GM10266 (cell line): Measurements from ENCODE around the gene WDR13.
"Not testable (repeated sequence)": the region's sequence is repeated elsewhere in the genome, so short reads cannot be mapped to it uniquely, and the experiment has no call there.

Experiments
- DNase-seq: peaks from one replicate; pipeline ENCODE4 v3.0.0; 2012; ENCODE audit errors: extremely low spot score
- TF ChIP-seq, protein P1 (sequence below): IDR thresholded peaks from 2 replicates; pipeline ENCODE4 v1.5.1; 2012; ENCODE audit warnings: mild to moderate bottlenecking, low read depth; ENCODE audit not compliant: control insufficient read depth, insufficient read depth; ENCODE audit errors: missing control alignments

WDR13 gene

GRCh38 chrX:48631376-48632090 lies 34.2 kb downstream of the WDR13 start:
- peak; percentile 66 for DNase-seq
- TF ChIP-seq, protein P1, sequence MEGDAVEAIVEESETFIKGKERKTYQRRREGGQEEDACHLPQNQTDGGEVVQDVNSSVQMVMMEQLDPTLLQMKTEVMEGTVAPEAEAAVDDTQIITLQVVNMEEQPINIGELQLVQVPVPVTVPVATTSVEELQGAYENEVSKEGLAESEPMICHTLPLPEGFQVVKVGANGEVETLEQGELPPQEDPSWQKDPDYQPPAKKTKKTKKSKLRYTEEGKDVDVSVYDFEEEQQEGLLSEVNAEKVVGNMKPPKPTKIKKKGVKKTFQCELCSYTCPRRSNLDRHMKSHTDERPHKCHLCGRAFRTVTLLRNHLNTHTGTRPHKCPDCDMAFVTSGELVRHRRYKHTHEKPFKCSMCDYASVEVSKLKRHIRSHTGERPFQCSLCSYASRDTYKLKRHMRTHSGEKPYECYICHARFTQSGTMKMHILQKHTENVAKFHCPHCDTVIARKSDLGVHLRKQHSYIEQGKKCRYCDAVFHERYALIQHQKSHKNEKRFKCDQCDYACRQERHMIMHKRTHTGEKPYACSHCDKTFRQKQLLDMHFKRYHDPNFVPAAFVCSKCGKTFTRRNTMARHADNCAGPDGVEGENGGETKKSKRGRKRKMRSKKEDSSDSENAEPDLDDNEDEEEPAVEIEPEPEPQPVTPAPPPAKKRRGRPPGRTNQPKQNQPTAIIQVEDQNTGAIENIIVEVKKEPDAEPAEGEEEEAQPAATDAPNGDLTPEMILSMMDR = peak; percentile 33

DNA sequence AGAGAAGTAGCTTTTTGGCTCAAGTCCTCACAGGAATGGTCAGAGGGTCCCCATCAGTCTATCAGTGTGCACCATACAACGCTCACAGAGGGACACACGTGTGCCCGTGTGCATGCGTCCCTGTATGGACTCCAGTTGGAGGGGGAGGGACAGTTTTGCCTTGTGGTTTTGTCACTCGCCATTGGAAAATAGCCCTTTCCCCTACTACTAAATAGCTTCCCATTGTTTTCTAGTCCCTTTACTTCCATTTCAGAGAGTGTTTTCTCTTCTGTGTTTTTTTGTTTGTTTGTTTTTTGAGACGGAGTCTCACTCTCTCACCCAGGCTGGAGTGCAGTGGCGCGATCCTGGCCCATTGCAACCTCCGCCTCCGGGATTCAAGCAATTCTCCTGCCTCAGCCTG lies 34.9 kb downstream of the WDR13 start:
- no peak for DNase-seq
- TF ChIP-seq, protein P1 = no peak

DNA sequence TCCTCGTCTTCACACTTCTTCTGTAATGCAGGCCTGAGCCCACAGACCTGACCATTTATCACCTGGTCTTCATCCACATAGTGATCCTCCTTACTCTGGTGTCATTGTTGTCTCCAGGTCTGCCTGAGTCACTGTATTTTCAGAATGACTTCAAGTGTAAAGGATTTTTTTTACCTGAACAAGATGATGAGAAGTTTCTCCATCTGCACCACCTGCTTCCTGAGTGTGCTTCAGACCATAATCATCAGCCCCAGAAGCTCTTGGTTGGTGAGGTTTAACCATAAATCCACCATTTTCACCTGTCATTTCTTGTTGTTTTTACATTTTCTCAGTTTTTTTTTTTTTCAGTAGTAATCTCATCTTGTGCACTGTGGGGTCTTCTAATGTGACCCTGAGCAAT lies 39.0 kb downstream of the WDR13 start:
- TF ChIP-seq, protein P1 = no peak
- no peak for DNase-seq

DNA sequence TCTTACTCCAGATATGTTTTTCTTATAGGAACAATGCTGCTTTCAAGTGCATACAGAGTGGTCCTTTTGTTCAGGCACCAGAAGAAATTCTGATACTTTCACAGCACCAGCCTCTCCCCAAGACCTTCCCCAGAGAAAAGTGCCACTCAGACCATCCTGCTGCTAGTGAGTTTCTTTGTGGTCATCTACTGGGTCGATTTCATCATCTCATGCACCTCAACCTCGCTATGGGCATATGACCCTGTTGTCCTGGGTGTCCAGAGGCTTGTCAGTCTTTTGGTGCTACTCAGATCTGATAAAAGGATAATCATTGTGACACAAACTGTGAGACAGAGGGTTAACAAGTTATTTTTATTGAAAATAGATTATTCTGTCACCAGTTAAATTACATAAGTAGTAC lies 39.5 kb downstream of the WDR13 start:
- TF ChIP-seq, protein P1 = no peak

GRCh38 chrX:48645669-48646068 lies 48.4 kb downstream of the WDR13 start:
- no peak for DNase-seq
- TF ChIP-seq, protein P1 = no peak

More for the DNA sequence above, 39.5 kb downstream of the WDR13 start:
- no peak for DNase-seq

DNA sequence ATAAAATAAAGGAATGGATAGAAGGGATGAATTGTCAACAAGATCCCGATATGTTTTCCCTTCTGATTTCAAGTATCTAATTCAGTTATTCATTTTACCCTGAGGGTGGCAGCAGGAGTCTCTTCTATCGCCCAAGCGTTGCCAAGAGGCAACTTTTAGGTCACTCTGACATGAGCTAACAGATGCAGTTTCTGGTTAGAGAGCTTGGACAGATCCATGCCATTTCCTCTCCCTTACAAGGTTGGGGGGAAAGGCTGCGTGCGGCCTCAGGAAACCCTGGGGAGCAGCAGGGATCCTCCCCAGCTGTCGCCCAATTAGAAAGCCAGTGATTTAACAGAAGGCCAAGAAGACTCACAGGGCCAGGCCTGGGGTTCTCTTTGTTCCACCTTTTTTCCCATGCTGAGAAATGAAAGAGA lies 51.1 kb downstream of the WDR13 start:
- DNase-seq = peak; percentile 21
- TF ChIP-seq, protein P1 = peak; percentile 29

- TF ChIP-seq, protein P1 = no peak
- no peak for DNase-seq
Measured at GRCh38 chrX:48649102-48649501, 51.8 kb downstream of the WDR13 start.

- not testable (repeated sequence) for DNase-seq
Measured at GRCh38 chrX:48652055-48652579, 54.8 kb downstream of the WDR13 start.

GRCh38 chrX:48654746-48655145 lies 57.5 kb downstream of the WDR13 start:
- not testable (repeated sequence) for DNase-seq
